ENCODE data around the gene GALNT7.

GALNT7 gene

DNA sequence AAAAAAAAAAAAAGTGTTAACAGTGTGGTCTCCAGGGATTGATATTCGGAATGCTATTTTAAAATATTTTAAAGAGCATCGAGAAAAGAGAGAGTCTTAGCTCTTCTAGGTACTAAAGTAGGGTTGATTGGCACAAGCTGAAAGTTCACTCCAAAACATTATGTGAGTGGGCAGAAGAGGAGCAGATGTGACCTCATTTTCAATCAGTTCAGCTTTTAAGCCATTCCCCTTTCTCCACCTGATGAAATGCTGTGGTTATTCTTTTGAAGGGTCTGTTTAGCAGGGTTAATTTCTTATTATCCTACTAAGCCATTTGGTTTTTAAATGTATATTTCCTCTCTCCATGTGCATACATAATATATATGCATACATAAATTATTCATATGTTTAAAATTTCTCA is 69.2 kb downstream of the GALNT7 start:
- DNase-seq (ENCODE audit: low read depth), result no peak

DNA sequence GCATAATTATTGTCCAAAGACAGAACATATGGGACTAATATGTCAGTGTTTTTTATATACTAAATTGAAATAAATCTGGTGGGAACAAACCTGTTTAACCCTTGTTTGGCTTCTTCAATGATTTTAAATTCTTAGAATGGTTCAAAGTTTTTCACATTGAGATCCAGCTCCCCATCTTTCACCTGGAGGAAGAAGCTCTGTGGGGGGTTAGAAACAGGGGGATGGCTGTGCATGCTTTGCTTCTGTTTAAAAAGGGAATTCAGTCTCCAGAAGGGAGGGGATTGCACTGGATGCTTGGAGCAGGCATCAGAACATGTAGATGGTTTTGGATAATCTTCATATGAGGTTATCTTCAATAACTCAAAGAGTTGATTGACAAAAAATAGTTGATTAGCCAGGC is 72.1 kb downstream of the GALNT7 start:
- DNase-seq (ENCODE audit: low read depth), result no peak

DNA sequence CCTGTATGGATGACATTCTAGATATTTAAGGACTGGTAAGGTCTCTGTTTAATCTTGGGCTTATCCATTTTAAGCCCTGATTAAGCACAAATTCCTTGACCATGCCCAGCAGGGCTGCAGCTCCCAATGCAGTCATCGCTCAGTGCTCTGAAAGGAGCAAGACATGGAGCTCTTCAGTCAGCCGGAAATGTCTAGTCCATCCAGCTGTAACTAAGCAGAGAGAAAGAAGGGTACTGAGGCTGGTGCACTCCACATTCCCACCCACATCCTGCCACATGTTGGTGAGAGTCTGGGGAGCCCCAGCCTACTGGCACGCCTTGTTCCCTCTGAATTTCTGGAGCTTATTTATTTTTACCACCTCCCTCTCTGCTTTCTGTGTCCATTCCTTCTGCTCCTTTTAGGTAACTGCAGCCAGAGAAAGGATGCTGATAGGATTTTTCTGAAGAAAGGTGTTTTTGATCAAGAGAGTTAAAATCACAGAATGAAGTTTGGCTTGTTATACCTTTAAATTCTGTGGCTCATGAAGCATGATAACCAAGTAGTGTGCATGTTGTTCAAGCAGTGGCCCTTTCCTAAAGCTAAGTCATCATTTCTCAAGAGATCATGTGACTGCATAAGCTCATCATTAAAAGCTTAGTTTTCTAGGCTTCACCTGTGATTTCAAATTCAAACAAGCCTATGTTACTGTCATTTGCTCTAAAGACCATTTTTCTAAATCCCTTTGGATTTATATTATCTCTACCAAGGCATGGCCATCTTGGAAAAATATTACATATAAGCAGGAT is 74.0 kb downstream of the GALNT7 start:
- no peak for DNase-seq (ENCODE audit: low read depth)

DNA sequence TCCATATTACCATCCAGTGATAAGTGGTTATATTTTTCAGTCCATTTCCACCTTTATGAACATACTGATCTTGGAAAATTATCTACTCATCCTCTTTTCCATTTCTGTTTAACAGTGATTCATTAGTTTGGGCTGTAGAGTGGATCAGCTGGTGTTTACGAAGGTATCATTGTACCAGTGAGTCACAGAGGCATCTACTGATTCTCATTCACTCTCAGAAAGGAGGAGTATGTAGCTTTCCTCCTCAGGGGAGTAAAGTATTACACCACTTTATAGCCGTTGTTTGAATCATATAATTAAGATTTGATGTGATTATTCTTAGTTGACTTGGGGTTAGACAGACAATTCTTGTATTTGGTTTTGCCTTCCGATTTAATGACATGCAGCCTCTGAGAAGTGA is 74.7 kb downstream of the GALNT7 start:
- DNase-seq (ENCODE audit: low read depth), result no peak

DNA sequence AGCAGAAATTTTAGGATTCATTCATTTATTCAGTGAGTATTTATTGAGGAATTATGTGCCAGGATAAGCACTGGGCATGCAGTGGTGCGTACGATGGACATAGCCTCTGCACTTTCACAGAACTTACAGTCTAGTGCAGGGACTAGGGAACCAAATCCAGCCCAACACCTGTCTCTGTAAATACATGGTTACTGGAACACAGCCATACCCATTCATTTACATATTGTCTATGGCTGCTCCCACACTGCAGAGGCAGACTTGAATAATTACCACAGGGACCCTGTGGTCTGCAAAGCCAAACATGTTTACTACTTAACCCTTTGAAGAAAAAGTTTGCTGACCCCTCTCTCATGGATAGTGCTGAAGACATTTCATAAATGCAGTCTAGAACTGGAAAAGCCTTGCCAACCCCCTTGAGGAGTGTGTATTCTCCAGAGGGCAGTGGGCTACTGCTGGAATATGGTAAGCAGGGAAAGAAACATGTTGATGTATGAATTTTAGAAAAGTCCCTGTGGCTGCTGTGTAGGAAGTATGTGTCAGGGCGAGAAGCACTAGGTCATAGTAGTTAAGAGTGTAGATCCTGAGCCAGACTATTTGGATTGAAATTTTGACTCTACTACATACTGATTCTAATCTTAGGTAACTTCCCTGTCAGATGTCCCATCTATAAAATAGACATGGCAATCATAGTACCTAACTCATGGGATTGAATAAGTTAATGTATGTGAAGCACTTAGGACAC is 75.5 kb downstream of the GALNT7 start:
- DNase-seq (ENCODE audit: low read depth), result no peak

DNA sequence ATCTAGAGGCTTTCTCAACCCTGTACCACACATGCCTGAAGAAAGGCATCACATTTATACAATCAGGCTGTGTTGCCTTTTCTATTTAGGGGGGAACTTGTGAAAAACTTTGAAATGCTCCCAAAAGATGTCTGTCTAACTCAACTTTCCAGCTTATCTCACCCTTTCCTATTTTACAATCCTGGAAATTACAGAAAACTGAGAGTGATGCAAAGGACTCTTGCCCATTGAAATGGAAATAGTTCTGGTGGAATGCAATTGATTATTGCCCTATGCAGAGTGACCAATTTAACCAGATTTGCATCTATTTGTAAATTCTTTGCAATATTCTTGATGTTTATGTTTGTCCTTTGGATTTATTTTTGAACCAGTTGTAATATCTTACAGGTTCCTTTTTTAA is 77.3 kb downstream of the GALNT7 start:
- DNase-seq (ENCODE audit: low read depth), result no peak

DNA sequence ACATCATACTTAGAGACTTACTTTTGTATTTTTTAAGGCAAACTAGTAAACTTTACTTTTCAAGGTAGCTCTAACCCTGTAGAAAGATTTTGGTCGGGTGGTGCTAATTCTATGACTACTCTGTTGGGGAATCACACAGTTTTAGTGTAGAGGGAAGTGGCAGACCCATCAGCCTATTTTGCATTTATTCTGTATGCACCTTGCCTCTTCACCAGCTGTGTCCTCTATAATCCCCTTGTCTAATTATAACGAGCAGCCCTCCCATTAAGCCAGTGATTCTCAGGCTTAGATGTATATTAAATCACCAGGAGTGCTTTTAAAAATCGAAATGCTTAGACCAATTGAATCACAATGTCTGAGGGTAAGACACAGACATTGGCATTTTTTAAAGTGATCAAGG is 78.1 kb downstream of the GALNT7 start:
- DNase-seq (ENCODE audit: low read depth), result no peak

DNA sequence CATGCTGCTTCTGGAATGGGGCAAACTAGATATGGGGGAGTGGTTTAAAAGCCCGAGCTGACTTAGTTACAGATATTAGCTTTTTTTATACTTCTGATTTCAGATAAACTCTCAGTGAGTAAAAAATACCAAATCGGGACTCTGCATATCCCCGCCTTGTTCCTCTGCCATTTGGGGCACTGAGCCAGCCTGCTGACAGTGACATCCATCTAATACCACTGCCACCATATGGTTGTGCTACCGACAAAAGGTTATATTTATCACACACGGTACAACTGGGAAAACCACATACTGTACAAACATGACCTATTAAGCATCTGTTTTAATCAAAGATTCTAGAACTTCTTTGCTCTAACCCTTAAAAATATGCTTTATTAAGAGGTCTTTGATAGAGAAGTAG is 78.7 kb downstream of the GALNT7 start:
- no peak for DNase-seq (ENCODE audit: low read depth)

DNA sequence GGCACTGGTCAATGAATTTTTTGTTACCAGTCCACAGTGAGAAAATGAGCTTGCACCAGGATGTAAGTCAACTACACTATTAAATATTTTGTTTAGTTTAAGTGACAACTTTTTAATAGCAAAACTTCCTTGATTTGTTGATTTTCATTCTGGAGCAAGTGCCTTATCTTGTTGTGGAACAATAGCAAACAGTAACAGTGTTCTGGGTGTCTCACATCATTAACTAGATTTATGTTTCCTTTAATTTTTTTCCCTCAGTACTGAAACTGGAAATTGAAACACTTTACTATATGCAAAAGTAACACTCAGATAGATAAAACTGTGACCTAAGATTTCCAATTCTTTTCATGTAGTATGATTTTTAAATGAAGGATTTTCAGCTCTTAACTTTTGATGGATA is 80.1 kb downstream of the GALNT7 start:
- no peak for DNase-seq (ENCODE audit: low read depth)

DNA sequence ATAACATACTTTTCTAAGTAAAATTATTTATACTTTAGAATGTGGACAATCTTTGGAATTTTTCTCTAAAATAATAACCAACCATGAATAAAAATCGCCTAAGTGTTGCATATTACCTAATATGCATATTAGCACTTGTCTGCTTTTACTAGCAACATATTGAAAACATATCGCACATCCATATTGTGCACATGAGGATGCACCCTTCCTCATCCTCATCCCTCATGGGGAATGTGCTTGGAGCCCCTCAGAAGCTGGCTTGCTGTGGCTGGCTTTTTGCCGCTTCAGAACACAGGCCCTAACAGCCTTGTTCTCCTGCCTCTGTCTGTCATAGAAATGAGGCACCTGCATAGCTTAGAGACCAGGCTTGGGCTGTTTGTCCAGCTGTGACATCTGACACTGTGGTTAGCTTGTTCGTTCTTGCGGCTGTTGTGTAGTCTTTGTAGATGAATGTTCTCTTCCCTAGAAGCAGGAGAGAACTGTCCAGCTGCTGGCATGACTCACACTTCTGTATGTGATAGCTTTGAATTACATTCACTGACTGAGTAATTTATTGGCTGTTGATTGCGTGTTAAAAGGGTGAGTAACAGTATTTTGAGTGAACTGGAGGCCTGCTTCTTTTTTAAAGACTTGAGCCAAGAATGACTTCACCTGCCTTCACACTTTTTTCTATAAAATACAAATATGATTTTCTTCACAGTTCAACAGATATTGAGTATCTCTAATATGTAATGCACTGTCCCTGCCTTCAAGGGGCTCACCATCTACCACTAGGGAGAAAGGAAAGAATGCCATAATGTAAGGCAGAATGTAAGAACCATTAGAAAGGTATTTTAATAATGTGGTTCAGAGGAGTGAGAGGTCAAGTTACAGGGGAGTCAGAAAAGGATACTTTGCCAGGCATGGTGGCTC is 83.7 kb downstream of the GALNT7 start:
- DNase-seq (ENCODE audit: low read depth), result no peak

DNA sequence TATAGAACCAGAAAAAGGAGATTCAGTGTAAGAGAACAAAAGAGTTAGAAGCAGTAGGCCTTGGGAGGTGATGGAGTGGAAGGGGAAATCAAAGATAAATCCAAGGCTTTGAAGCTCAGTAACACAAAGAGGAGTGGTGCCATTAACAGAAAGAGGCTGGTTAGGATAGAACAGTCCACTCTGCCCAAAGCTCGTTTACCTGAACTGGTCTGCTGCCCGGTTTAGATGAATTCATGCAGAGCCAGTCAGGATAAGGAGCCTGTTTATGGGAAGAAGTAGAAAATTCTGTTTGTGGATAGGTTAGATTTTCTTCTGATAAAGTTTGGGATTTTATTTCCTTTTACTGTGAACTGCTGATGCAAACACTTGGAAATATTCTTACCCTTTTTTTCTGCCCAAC is 85.0 kb downstream of the GALNT7 start:
- no peak for DNase-seq (ENCODE audit: low read depth)

DNA sequence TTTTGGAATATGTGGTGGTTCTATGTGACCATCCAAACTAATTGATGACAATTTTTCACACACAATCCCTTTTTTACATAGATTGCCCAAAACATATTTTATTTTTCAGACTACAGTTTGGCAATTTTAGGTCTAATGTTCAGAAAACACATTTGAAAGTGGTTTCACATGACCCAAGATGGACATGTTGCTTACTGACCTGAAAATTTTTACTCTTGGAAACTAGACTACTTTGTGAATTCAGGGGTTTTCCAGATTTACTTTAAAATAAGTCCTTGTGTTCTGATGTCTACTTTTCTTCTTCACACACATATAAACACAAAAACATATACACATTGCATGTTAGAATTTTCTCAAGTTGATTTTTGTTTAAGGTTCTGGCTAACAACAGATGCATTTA is 86.0 kb downstream of the GALNT7 start:
- no peak for DNase-seq (ENCODE audit: low read depth)

DNA sequence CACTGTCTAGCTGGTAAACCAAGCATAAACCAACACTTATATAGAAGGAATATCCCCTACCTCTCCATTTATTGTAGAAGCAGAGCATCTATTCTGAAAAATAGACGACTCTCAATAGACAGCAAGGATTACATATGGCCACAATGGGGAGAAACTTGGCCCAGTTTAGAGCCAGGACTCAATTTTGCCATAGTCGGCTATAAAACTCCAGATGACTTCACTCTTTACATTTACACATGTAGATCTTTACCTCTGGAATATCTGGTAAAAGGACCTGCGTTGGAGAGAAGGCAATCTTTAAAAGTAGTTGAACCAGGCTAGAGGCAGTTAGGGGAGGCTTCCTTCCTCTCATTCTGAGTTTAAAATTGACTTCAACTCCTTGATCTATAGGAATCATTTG is 88.2 kb downstream of the GALNT7 start:
- no peak for DNase-seq (ENCODE audit: low read depth)

DNA sequence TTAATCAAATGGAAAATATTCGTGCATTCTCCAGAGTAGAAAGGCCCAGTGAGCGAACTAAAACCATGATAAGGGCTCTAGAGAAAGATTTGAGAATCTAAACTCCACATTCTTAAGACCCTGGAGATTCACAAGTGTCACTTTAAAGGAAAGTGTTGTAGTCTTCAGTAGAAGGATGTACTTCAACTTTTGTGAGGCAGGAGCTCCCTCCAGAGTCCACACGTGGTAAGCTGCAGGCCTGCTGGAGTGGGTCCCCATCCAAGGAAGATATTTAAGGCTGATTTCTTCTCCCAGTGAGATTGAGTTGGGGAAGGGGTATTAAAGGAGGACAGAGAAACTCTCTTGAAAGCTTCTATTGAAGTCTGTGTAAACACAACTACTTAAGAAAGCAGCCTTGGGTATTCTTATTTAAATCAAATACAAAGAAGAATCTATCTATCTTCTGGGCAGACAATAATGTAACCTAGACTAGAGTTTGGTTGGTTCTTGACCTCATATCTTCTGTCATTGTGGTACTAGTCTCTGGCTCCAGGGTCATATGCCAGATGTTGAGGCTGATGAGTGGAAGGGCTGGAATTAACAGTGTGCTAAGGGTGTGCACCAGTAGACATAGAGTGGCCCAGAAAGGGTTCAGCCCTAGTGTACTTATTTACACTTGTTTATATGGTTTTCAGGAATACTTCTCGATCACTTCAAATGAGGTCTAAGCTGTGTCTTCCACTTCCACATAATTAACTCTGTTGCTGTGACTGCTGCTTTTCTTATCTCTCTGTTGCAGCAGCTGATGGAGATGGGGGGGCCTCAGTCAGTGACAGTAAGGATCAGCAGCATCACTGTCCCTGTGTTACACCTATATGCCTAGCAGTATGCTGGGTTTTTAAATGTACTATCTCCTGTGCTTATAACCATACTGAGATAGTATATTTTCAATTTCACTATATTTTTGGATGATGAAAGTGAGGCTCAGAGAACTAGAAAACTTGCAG is 89.4 kb downstream of the GALNT7 start:
- DNase-seq (ENCODE audit: low read depth), result peak; percentile 41

DNA sequence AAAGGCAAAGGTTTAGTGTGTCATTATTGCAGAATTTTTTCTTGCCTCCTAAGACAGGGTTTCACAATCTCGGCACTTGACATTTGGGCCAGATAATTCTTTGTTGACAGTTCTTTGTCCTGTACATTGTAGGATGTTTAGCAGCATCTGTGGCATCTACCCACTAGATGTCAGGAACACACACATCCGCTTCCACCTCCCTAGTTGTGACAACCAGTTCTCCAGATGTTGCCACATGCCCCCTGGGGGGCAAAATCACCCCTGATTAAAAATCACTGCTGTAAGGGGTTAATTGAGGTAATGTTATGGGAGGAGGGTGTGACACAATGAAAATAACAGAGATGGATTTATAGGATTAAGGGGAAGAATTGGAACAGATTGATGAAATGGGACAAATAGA is 90.3 kb downstream of the GALNT7 start:
- no peak for DNase-seq (ENCODE audit: low read depth)

DNA sequence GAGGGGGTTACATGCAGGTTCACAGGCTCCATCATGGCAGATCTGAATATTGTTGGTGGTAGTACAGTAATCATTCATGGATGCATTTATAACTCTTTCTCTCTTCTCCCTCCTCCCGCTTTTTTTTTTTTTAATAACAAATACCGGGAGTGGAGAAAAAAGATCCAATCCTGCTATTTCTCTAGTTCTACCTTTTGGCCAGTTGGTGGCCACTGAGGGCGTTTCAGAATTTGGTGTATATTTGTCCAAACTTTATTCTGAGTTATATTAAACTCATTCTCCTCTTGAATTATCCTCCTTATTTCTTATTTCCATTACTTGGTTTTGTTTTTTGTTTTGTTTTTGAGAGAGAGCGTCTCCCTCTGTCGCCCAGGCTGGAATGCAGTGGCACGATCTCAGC is 90.7 kb downstream of the GALNT7 start:
- DNase-seq (ENCODE audit: low read depth), result no peak

DNA sequence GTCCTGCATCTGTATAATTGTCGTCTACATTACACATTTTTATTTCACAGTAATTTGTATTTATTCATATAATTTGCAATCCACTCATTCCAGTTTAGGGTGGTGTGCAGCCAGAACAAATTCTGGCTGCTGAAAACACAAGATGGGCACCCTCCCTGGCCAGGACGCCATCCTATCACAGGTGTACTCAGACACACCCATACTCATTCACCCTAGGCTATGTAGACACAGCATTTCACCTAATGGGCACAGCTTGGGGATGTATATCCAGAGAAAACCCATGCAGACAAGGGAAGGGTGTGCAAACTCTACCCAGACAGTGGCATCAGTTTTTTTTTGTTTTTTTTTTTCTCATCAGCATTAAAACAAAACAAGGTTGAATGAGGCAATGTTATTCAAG is 92.4 kb downstream of the GALNT7 start:
- DNase-seq (ENCODE audit: low read depth), result no peak

DNA sequence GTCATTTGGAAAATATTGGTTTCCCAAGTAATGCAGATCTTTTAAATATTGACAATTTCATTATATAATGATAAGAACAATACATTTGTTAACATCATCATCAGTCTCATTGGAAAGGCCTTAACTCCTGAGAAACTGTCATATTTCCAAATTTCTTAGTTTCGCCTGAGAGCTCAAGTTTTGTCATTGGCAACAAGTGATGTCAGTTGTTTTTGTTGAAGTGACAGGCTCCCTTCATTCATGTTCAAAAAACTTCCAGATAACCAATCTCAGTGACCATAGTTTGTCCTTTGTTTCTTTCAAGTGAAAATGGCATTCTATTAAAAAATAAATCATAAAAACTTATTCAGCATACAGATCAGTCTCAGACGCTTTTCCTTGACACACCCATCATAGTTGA is 93.8 kb downstream of the GALNT7 start:
- no peak for DNase-seq (ENCODE audit: low read depth)

DNA sequence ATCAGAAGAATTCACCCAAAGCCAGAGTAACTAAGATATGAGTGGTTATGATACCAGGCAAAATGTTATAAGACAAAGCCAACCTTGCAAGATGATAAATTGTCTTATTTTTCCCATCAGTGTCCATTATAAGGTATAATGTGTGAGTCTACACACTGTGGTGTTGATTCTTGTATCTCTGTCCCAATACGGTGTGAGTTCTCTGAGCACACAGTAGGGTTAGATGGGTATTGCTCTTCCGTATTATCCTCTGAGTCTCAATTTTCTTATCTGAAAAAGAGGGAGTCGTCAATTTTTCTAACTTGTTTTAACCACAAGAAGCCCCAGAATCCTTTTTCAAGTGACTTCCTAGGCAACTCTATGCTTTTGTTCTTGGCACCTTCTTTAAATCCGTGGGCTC is 95.6 kb downstream of the GALNT7 start:
- no peak for DNase-seq (ENCODE audit: low read depth)

DNA sequence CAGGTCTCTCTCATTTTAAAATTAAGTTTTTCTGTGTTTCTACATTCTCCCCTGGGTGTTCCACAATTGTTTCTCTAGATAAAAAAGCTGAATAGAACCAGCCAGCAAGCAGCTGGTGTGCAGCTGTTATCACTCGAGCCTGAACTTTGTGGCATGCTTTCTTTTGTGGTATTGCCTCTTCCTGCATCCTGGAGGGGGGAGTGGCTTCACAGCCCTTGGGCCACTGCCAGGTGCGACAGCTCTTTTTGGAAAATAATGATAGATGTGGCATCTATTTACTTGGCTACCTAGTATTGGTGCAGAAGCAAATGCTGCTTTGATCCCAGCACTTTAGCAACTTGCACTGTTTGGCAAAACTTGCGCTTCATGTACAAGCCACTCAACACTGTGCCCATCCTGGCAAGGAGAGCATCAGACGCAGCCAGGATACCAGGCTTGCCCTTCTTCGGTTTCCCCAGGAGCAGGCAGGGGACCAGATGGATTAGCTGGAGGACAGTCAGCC is 96.1 kb downstream of the GALNT7 start:
- no peak for DNase-seq (ENCODE audit: low read depth)

DNA sequence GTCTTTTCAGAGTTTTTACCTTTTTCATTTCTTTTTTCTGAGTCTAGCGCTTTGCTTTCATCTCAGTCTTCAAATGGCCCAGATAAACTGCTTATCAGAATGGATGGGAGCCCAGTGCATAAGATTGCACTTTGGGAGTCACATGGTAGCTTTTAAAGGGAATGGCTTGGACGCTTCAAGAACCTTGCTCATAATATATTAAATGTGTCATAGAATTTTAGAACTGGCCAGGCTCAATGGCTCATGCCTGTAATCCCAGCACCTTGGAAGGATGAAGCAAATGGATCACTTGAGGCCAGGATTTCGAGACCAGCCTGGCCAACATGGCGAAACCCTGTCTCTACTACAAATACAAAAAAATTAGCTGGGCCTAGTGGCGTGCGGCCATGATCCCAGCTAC is 97.1 kb downstream of the GALNT7 start:
- no peak for DNase-seq (ENCODE audit: low read depth)
